Measurements from ENCODE around the gene KLHL7. TPM values are rescaled to one million over a fixed set of nuclear protein-coding genes. Genes with fewer than 3 reads are reported as not detected.

Gene KLHL7
- total and polyA plus RNA-seq, 9 of the 15 experiments (the other 6 are each of a cell fraction or from before 2014, with no cell fraction given), result 4.2 to 63.1 (median 32.3) TPM

GRCh38 chr7:23213755-23214154, 108.2 kb downstream of the KLHL7 start (continued):
- no peak for TF ChIP-seq ZBTB43 (CRISPR knock-in tag; IDR thresholded peaks at IDR 0.05)
- no peak for TF ChIP-seq CBX2 (IDR thresholded peaks at IDR 0.05; ENCODE audit: insufficient read depth, low read length, poor library complexity, severe bottlenecking)
- peak; percentile 68 for TF ChIP-seq NFIC (IDR thresholded peaks at IDR 0.05)
- no peak for TF ChIP-seq RBBP5 (IDR thresholded peaks at IDR 0.05; ENCODE audit: borderline replicate concordance, insufficient read depth, low read length, poor library complexity, severe bottlenecking)
- no peak for TF ChIP-seq COPS2 (conservative IDR thresholded peaks at IDR 0.05)
- TF ChIP-seq SRSF3 (IDR thresholded peaks at IDR 0.05; ENCODE audit: insufficient read depth, low read length), result no peak
- peak; percentile 23; the same call in 1 of the 2 replicates for TF ChIP-seq L3MBTL2 (IDR thresholded peaks at IDR 0.05)
- TF ChIP-seq SAFB (IDR thresholded peaks at IDR 0.05; ENCODE audit: borderline replicate concordance, low read depth, low read length), result no peak
- TF ChIP-seq NFE2L1 (tag; IDR thresholded peaks at IDR 0.05; ENCODE audit: borderline replicate concordance, low read depth), result no peak
- TF ChIP-seq ZNF165 (CRISPR knock-in tag; IDR thresholded peaks at IDR 0.05; ENCODE audit: borderline replicate concordance), result no peak

GRCh38 chr7:23214423-23214822, 108.8 kb downstream of the KLHL7 start:
- Histone ChIP-seq H3K27ac (ENCODE audit: extremely low read depth, low read depth, low read length) (no peak overlapping the region), H3K4me3 (no peak overlapping the region), H3K9ac (ENCODE audit: insufficient read depth in 1 of 2, low read depth in 2 of 2, low read length in 2 of 2) (no peak overlapping the region), H3K4me2 (ENCODE audit: insufficient read depth, low read length) (no peak overlapping the region), H4K20me1 (replicated peaks; ENCODE audit: control insufficient read depth, insufficient read depth, low read length) (no peaks in the 10 kb centered on the region), H3K36me3 (ENCODE audit: control insufficient read depth, insufficient read depth, low read length) (no peaks in the 10 kb centered on the region), H2AFZ (ENCODE audit: low read depth, low read length) (no peak overlapping the region), H3K9me3 (replicated peaks; ENCODE audit: control insufficient read depth, insufficient read depth, low read depth, low read length) (no peaks in the 10 kb centered on the region), H3K4me1 (replicated peaks in 1 of 2; ENCODE audit: control insufficient read depth in 2 of 2, insufficient read depth in 2 of 2, low read length in 2 of 2) (peaks cover 0 to 3% of the 10 kb centered on the region in 2 experiments; a peak in 1 of 5 replicates), H3K27me3 (ENCODE audit: control insufficient read depth in 2 of 2, insufficient read depth in 2 of 2, low read length in 2 of 2) (no peaks in the 10 kb centered on the region), H3K79me2 (ENCODE audit: control insufficient read depth, insufficient read depth, low read length) (no peaks in the 10 kb centered on the region), H3K9me1 (ENCODE audit: control insufficient read depth, insufficient read depth, low read length) (no peaks in the 10 kb centered on the region)
- POLR2A ChIA-PET, result interaction anchor here (0.8 to 1.7 kb wide), 5 partner anchors 9 to 1424 kb away, joined by 3 to 5 read pairs (median 4); no protein-coding TSS in a partner anchor
- in situ Hi-C loops (cut with MboI) (no loop called here), intact Hi-C loops (cut with micrococcal nuclease) (no loop called here)
- no peak; the same call in 2 of the 3 replicates for ATAC-seq
- no peak for DNase-seq (ENCODE audit: extremely low read depth in 1 of 4, low spot score in 3 of 4)
- WGBS (ENCODE audit: insufficient coverage, low coverage, missing lambda C conversion rate), result 28% methylated on average over 5 of the region's 5 CpGs
- CTCF ChIA-PET (ENCODE audit: low intra/inter-chr PET ratio), result no interaction called here
- TF ChIP-seq ZKSCAN3 (CRISPR knock-in tag; IDR thresholded peaks at IDR 0.05) (no peak), ZNF263 (CRISPR knock-in tag; IDR thresholded peaks at IDR 0.05; ENCODE audit: borderline replicate concordance) (no peak), ZNF175 (CRISPR knock-in tag; IDR thresholded peaks at IDR 0.05; ENCODE audit: low read depth) (no peak), ZEB2 (IDR thresholded peaks at IDR 0.05) (no peak), KLF13 (tag; IDR thresholded peaks at IDR 0.05; ENCODE audit: borderline replicate concordance, low read depth) (no peak), USF2 (CRISPR knock-in tag; IDR thresholded peaks at IDR 0.05) (no peak), ZNF512 (tag; IDR thresholded peaks at IDR 0.05) (no peak), MTA3 (IDR thresholded peaks at IDR 0.05; ENCODE audit: borderline replicate concordance) (no peak)
- no peak for FAIRE-seq
- BruUV-seq (replicated peaks), result no TSS peak

Measured in K562 (cell line).